ENCODE measurements around the gene COA1. TPM values are rescaled to one million over a fixed set of nuclear protein-coding genes. Genes with fewer than 3 reads are reported as not detected.
"Not testable (repeated sequence)": the region's sequence is repeated elsewhere in the genome, so short reads cannot be mapped to it uniquely, and the experiment has no call there.

The COA1 gene
- total RNA-seq, 1 donor from 2014 or later, result 55.5 TPM

DNA sequence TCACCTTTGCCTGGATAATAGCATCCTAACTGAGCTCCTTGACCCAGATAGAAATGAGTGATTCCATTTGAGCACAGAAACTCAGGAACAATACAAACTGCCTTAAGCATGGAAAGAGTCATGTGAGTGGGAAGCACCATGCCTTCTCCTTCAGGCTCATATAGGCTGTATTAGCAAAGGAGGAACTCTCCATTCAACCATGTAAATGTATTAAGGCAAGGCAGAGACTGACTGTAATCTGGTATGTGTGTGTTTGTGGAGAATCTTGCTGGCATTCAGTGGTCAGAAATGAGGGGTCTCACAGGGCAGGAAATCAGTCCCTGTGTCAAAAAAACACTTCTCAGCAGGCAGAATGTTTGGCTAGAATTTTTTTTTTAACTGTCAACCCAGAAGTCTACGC lies 40.2 kb downstream of the COA1 start:
- TF ChIP-seq, protein P1, sequence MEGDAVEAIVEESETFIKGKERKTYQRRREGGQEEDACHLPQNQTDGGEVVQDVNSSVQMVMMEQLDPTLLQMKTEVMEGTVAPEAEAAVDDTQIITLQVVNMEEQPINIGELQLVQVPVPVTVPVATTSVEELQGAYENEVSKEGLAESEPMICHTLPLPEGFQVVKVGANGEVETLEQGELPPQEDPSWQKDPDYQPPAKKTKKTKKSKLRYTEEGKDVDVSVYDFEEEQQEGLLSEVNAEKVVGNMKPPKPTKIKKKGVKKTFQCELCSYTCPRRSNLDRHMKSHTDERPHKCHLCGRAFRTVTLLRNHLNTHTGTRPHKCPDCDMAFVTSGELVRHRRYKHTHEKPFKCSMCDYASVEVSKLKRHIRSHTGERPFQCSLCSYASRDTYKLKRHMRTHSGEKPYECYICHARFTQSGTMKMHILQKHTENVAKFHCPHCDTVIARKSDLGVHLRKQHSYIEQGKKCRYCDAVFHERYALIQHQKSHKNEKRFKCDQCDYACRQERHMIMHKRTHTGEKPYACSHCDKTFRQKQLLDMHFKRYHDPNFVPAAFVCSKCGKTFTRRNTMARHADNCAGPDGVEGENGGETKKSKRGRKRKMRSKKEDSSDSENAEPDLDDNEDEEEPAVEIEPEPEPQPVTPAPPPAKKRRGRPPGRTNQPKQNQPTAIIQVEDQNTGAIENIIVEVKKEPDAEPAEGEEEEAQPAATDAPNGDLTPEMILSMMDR (IDR thresholded peaks at IDR 0.05; ENCODE audit: unreplicated experiment), result no peak
- DNase-seq (ENCODE audit: low spot score), result no peak
- H3K36me3 Mint-ChIP-seq (ENCODE audit: low read depth, unreplicated experiment), result no peaks in the 10 kb centered on the region
- peaks cover 7% of the 10 kb centered on the region for H3K4me1 Mint-ChIP-seq (ENCODE audit: unreplicated experiment)
- no peaks in the 10 kb centered on the region for H3K27me3 Mint-ChIP-seq (ENCODE audit: unreplicated experiment)
- peak overlapping the region; percentile 28 for H3K27ac Mint-ChIP-seq (ENCODE audit: unreplicated experiment)
- no peak overlapping the region for H3K4me3 Mint-ChIP-seq (ENCODE audit: unreplicated experiment)
- no peaks in the 10 kb centered on the region for H3K9me3 Mint-ChIP-seq (ENCODE audit: unreplicated experiment)

DNA sequence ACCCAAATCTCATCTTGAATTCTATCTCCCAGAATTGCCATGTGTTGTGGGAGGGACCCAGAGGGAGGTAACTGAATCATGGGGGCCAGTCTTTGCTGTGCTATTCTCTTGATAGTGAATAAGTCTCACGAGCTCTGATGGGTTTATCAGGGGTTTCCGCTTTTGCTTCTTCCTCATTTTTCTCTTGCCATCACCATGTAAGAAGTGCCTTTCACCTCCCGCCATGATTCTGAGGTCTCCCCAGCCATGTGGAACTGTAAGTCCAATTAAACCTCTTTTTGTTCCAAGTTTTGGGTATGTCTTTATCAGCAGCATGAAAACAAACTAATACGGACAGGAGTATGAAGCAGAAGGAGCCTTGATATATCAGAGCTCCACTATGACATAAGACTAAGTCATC lies 41.5 kb downstream of the COA1 start:
- not testable (repeated sequence) for H3K27ac Mint-ChIP-seq (ENCODE audit: unreplicated experiment)

DNA sequence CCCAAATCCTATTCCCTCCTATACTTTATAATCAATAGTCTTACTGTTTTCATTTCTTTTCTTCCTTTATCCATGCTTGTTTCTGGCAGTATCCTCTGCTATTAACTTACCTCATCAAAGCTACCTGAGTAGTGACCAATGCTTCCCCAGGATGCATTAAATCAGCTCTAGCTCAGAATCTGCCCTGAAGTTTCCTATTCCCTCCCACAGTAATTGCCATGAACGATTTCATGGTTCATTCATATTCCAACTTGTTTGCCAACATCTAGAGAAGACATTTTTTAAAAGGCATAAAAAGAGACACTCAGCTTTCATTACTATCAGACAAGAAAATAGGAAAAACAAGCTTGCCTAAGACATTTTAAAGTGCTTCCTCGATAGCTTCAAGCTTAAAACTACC lies 42.3 kb downstream of the COA1 start:
- Mint-ChIP-seq H3K4me1 (ENCODE audit: unreplicated experiment) (peaks cover 7% of the 10 kb centered on the region), H3K27ac (ENCODE audit: unreplicated experiment) (no peak overlapping the region), H3K9me3 (ENCODE audit: unreplicated experiment) (no peaks in the 10 kb centered on the region), H3K4me3 (ENCODE audit: unreplicated experiment) (no peak overlapping the region), H3K36me3 (ENCODE audit: low read depth, unreplicated experiment) (peaks cover 6% of the 10 kb centered on the region), H3K27me3 (ENCODE audit: unreplicated experiment) (no peaks in the 10 kb centered on the region)
- DNase-seq (ENCODE audit: low spot score), result no peak
- TF ChIP-seq, protein P1 (IDR thresholded peaks at IDR 0.05; ENCODE audit: unreplicated experiment), result no peak

More for the DNA sequence above, 41.5 kb downstream of the COA1 start:
- H3K4me1 Mint-ChIP-seq (ENCODE audit: unreplicated experiment); H3K4me3 Mint-ChIP-seq (ENCODE audit: unreplicated experiment); DNase-seq (ENCODE audit: low spot score); H3K9me3 Mint-ChIP-seq (ENCODE audit: unreplicated experiment); H3K27me3 Mint-ChIP-seq (ENCODE audit: unreplicated experiment); H3K36me3 Mint-ChIP-seq (ENCODE audit: low read depth, unreplicated experiment): not testable (repeated sequence)

DNA sequence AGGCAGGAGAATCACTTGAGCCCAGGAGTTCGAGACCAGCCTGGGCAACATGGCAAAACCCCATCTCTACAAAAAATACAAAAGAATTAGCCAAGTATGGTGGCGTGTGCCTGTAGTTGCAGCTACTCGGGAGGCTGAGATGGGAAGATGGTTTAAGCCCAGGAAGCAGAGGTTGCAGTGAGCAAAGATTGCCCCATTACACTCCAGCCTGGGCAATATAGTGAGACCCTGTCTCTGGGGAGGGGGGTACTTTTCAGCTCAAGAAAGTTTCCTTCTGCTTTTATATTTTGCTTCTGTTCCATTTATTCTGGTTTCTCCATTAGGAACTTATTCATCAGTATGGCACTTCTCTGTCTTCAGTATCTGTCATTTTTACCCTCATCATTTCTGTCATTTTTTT lies 48.6 kb downstream of the COA1 start:
- Mint-ChIP-seq H3K27ac (ENCODE audit: unreplicated experiment) (no peak overlapping the region), H3K36me3 (ENCODE audit: low read depth, unreplicated experiment) (peaks cover 6% of the 10 kb centered on the region), H3K9me3 (ENCODE audit: unreplicated experiment) (no peaks in the 10 kb centered on the region), H3K27me3 (ENCODE audit: unreplicated experiment) (no peaks in the 10 kb centered on the region), H3K4me1 (ENCODE audit: unreplicated experiment) (no peaks in the 10 kb centered on the region), H3K4me3 (ENCODE audit: unreplicated experiment) (no peak overlapping the region)
- TF ChIP-seq, protein P1 (IDR thresholded peaks at IDR 0.05; ENCODE audit: unreplicated experiment), result no peak
- no peak for DNase-seq (ENCODE audit: low spot score)

DNA sequence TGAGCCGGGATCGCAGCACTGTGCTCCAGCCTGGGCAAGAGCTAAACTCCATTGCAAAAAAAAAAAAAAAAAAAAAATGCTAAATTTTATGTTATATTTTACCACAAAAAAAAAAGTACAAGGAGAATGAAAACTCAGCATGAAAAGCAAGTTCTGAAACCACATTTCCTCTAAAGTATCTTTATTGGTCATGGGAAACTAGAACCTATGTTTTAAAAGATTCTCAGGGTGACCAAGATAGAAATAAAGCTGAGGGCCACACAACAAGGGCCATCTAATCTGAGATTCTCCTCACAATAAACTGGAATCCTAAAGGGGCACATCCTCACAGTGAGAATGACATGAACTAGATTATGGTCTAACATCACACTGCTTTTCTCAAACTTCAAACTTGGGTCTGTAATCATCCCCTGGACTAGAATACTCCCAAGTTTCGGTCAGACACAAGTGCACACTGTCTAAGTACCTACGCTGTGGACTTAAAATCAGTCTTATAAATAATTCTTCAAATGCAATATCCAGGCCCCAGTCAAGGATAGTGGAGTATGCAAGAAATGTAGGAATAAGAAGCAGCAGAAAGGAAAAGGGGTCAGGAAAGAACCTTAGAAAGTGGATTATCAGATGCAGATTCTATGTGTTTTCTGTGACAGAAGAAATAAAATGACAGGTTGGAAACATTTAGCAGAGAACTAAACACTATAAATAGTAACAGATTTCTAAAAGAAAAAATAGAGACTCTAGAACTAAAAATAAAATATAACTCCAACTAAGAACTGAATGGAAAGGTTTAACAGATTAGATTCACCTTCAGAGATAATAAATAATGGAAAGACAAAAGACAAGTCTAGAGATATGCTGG lies 49.9 kb downstream of the COA1 start:
- no peak overlapping the region for H3K4me3 Mint-ChIP-seq (ENCODE audit: unreplicated experiment)
- no peaks in the 10 kb centered on the region for H3K4me1 Mint-ChIP-seq (ENCODE audit: unreplicated experiment)
- TF ChIP-seq, protein P1 (IDR thresholded peaks at IDR 0.05; ENCODE audit: unreplicated experiment), result no peak
- H3K27me3 Mint-ChIP-seq (ENCODE audit: unreplicated experiment), result no peaks in the 10 kb centered on the region
- H3K27ac Mint-ChIP-seq (ENCODE audit: unreplicated experiment), result no peak overlapping the region
- DNase-seq (ENCODE audit: low spot score), result no peak
- no peaks in the 10 kb centered on the region for H3K9me3 Mint-ChIP-seq (ENCODE audit: unreplicated experiment)
- peaks cover 6% of the 10 kb centered on the region for H3K36me3 Mint-ChIP-seq (ENCODE audit: low read depth, unreplicated experiment)
